PC-3 (cell line): ENCODE results near the gene HMSD. TPM values are rescaled to one million over a fixed set of nuclear protein-coding genes. Genes with fewer than 3 reads are reported as not detected.

Experiments
- ATAC-seq: fragments of 200-7000 bp; cut with Tn5 transposase; 2 replicates; pipeline ENCODE4 v1.9.1; 2020; ENCODE audit warnings: mild to moderate bottlenecking, moderate library complexity
- BruUV-seq: library from RNA; stranded (reverse); fragments of 400-500 nt; replicated peaks from 2 replicates; lab custom pipeline; 2021; lab: Mats Ljungman, UMichigan
- CTCF ChIA-PET: fragments of 300-600 bp; sonication (Branson Sonifier 250); formaldehyde crosslinking; loops from one replicate; lab custom pipeline; 2022; ENCODE audit warnings: antibody characterized with exemption; lab: Charles Lee
- POLR2A ChIA-PET: fragments of 300-600 bp; sonication (Branson Sonifier 250); formaldehyde crosslinking; loops from one replicate; lab custom pipeline; 2022; ENCODE audit warnings: antibody characterized with exemption; ENCODE audit not compliant: unreplicated experiment; lab: Charles Lee
- DNase-seq: peaks from one replicate; pipeline ENCODE4 v3.0.0-alpha.2; 2015
- H2AFZ ChIP-seq: fragments of 300-600 bp; sonication (generic); 2 replicates; pipeline ENCODE4 v1.6.0; 2016; ENCODE audit warnings: antibody characterized with exemption, low read length
- H3F3A ChIP-seq: fragments of 300-600 bp; sonication (generic); one replicate; pipeline ENCODE4 v1.6.0; 2017; ENCODE audit warnings: antibody characterized with exemption, low read length, control low read depth, mild to moderate bottlenecking; ENCODE audit not compliant: unreplicated experiment
- H3K27ac ChIP-seq: fragments of 300-600 bp; sonication (generic); 2 replicates; pipeline ENCODE4 v1.5.1; 2016; ENCODE audit warnings: mild to moderate bottlenecking, low read length
- H3K27me3 ChIP-seq: fragments of 300-600 bp; sonication (generic); 2 replicates; pipeline ENCODE4 v1.6.1; 2016; ENCODE audit warnings: low read length, mixed read lengths
- H3K36me3 ChIP-seq: fragments of 300-600 bp; sonication (generic); 2 replicates; pipeline ENCODE4 v1.6.1; 2016; ENCODE audit warnings: low read depth, mixed run types, low read length, mixed read lengths
- H3K4me1 ChIP-seq: fragments of 300-600 bp; sonication (generic); 2 replicates; pipeline ENCODE4 v1.5.1; 2016; ENCODE audit warnings: low read length; ENCODE audit not compliant: insufficient read depth
- H3K4me2 ChIP-seq: fragments of 300-600 bp; sonication (generic); 2 replicates; pipeline ENCODE4 v1.6.0; 2016; ENCODE audit warnings: low read length
- H3K4me3 ChIP-seq: fragments of 300-600 bp; sonication (generic); 2 replicates; pipeline ENCODE4 v1.5.1; 2016; ENCODE audit warnings: mild to moderate bottlenecking, low read length, mixed read lengths
- H3K79me2 ChIP-seq: fragments of 300-600 bp; sonication (generic); 2 replicates; pipeline ENCODE4 v1.6.1; 2017; ENCODE audit warnings: low read length, mixed read lengths
- H3K9ac ChIP-seq: fragments of 300-600 bp; sonication (generic); 2 replicates; pipeline ENCODE4 v1.6.0; 2016; ENCODE audit warnings: mild to moderate bottlenecking, low read length
- H3K9me2 ChIP-seq: fragments of 300-600 bp; sonication (generic); replicated peaks from 2 replicates; pipeline ENCODE4 v1.6.1; 2016; ENCODE audit warnings: mixed run types, low read length, mixed read lengths
- H3K9me3 ChIP-seq: fragments of 300-600 bp; sonication (generic); 2 replicates; pipeline ENCODE4 v1.6.1; 2016; ENCODE audit warnings: low read length, mixed read lengths
- H4K20me1 ChIP-seq: fragments of 300-600 bp; sonication (generic); 2 replicates; pipeline ENCODE4 v1.6.1; 2016; ENCODE audit warnings: low read length, mixed read lengths
- CTCF ChIP-seq: fragments of 300-600 bp; sonication (generic); conservative IDR thresholded peaks from 2 replicates; pipeline ENCODE4 v1.5.1; 2017; ENCODE audit warnings: antibody characterized with exemption, low read depth, mild to moderate bottlenecking, low read length
- EZH2 ChIP-seq: fragments of 300-600 bp; sonication (generic); IDR thresholded peaks from one replicate; pipeline ENCODE4 v1.6.1; 2017; ENCODE audit warnings: antibody characterized with exemption, mild to moderate bottlenecking, low read length; ENCODE audit not compliant: unreplicated experiment
- EZH2phosphoT487 ChIP-seq: fragments of 300-600 bp; sonication (generic); IDR thresholded peaks from 2 replicates; pipeline ENCODE4 v1.6.1; 2018; ENCODE audit warnings: mild to moderate bottlenecking, antibody characterized with exemption, low read length, borderline replicate concordance
- intact Hi-C: fragments of 100-400 bp; cut with micrococcal nuclease; formaldehyde crosslinking; loops from 2 replicates; pipeline ENCODE4 v1.9.0; 2023
- total RNA-seq: library from RNA; depleted of rRNA; stranded (reverse); fragments of >200 nt; gene quantifications from 2 replicates; pipeline ENCODE4 v1.2.3, GENCODE V29; 2014

HMSD gene
- total RNA-seq, 1 experiment from 2014 or later, result 0.40 TPM

- no peak for TF ChIP-seq CTCF
- H3K9ac ChIP-seq, result no peak overlapping the region
- ChIA-PET POLR2A (no interaction called here), CTCF (no interaction called here)
- no peak for ATAC-seq
- no peak overlapping the region for H3K27ac ChIP-seq
- intact Hi-C loops, result no loop called here
- no peaks in the 10 kb centered on the region for H4K20me1 ChIP-seq
- peaks cover 2% of the 10 kb centered on the region for H3F3A ChIP-seq
- no peaks in the 10 kb centered on the region for H3K9me3 ChIP-seq
- H3K9me2 ChIP-seq, result no peaks in the 10 kb centered on the region
- no peak for DNase-seq
- peaks cover 10% of the 10 kb centered on the region for H3K4me1 ChIP-seq
- no peak overlapping the region for H3K4me2 ChIP-seq
- H3K36me3 ChIP-seq, result no peaks in the 10 kb centered on the region
- no peaks in the 10 kb centered on the region for H3K27me3 ChIP-seq
- BruUV-seq, result no TSS peak
- H3K4me3 ChIP-seq, result no peak overlapping the region
- H2AFZ ChIP-seq, result no peak overlapping the region
- H3K79me2 ChIP-seq, result peaks cover 2% of the 10 kb centered on the region; the same call in 1 of the 2 replicates
Observed at GRCh38 chr18:63965716-63966330, 16.7 kb downstream of the HMSD start.

- Histone ChIP-seq H2AFZ (peak within 1 kb of the TSS; percentile 97), H3K4me1 (peaks cover 19% of the 10 kb centered on the region), H4K20me1 (peaks cover 3% of the 10 kb centered on the region; the same call in 1 of the 2 replicates), H3K27ac (peak within 1 kb of the TSS; percentile 94), H3K27me3 (no peaks in the 10 kb centered on the region), H3K79me2 (peaks cover 31% of the 10 kb centered on the region), H3K9me3 (no peaks in the 10 kb centered on the region), H3K9me2 (no peaks in the 10 kb centered on the region), H3F3A (peaks cover 4% of the 10 kb centered on the region), H3K9ac (peak within 1 kb of the TSS; percentile 90), H3K36me3 (no peaks in the 10 kb centered on the region), H3K4me2 (peak within 1 kb of the TSS; percentile 98), H3K4me3 (peak within 1 kb of the TSS; percentile 99)
- intact Hi-C loops, result no loop called here
- ATAC-seq (peak; percentile 91), DNase-seq (peak; percentile 92)
- CTCF ChIA-PET, result no interaction called here
- no TSS peak for BruUV-seq
- POLR2A ChIA-PET, result interaction anchor here (0.6 to 0.8 kb wide), 6 partner anchors 19 to 604 kb away, joined by 3 to 10 read pairs (median 4); no protein-coding TSS in a partner anchor
- TF ChIP-seq EZH2phosphoT487, result no peak
- no peak for TF ChIP-seq CTCF
- TF ChIP-seq EZH2, result no peak
Observed at GRCh38 chr18:63969942-63970808, 21.1 kb downstream of the HMSD start, which contains the start of gene SERPINB8. TSS of gene SERPINB8 (plus strand) at chr18:63970081. CDS start at chr18:63978309, 8,228 bp downstream.
